ENCODE data around the gene SNAP25.

GRCh38 chr20:10309326-10309725 lies 90.7 kb downstream of the SNAP25 start:
- TF ChIP-seq POLR2A (IDR thresholded peaks at IDR 0.05) = no peak
- TF ChIP-seq CTCF (IDR thresholded peaks at IDR 0.05) = no peak
